NCI-H345 (cell line): ENCODE data around the gene PTPRN2.
A peak's percentile ranks its signal among the peaks of the same experiment; 100 is the strongest.

ENCODE experiments used
- DNase-seq: peaks from one replicate; lab custom pipeline; 2025; lab: John Stamatoyannopoulos, UW

PTPRN2 gene

DNA sequence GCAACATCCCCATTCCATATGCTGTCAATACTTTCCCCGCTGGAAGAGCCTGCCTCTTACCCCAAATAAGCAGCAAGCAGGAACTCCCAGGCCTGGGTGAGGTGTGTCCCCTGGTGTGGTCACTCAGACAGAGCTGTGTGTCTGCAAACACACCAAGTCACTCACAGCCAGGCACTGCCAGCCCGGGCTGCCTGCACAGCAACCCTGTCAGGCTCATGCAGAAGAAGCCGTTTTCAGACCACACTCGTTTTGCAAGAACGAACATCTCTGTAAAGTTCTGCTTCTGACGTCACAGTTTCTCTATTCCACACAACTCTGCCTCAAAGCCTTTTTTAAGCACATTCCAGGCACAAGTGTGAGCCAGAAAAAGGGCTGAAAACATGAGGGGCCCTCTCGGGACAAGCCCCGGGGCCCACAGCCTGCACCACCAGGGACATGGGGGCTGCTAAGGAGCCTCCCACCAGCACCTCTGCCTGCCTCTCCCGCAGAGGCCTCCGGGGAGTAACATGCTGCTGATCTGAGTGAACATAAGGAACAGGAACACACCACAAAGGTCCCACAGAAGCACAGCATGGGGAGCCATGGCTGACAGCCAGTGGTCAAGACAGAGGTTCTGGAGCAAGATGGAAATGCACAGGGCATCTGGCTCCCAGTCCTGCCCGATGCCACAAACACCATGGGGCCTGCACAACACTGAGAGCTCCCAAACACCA, 11.4 kb downstream of the PTPRN2 start:
- no peak for DNase-seq

DNA sequence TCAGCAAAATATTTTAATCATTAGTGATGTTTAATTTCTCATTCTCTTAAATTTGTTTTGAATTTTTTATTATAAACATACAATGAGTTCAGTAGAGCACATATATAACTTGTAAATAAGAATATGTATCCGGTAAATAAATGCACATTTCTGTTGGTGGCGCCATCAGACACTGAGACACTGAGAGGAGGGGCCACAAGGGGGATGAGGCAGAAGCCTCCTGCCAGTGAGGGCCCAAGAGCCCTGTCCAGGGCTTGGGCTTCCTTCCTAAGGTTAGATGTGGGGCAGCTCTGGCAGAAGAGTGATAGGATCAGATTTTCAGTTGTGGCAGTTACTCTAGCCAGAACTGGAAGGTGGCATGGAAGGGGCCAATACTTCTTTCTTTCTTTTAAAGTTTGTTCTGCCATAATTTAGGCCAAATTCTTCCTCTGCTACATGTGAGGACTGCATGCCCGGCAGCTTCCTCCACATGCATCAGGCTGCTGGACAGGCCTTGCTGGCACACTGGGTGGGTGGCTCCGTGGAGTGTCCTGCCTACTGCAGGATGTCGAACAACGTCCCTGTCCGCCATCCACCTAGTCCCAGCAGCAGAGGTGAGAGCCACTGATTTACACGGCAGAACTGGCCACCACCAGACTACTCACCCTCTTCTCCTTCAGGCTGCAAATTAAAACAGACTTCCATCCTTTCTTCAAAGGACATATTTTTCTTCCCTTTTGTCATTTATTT, 13.2 kb downstream of the PTPRN2 start:
- DNase-seq, result no peak

DNA sequence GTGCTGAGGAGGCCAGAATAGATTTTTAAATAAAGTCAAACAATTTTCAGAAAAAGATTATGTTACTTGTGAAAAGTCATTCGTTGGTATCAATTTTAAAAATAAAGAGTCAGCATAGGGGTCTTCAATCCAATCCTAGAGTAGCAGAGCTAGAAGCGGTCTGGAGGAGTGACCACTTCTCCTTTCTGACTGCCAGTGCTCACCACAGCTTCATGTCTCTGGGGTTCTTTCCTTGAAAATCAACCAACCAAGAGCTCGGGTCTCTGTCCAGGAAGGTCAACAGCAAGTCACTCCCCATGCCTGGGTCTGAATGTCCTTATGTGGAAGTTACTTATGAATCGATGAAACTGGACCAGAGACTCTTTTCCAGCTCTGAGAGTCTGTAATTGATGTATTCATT, 14.3 kb downstream of the PTPRN2 start:
- DNase-seq, result no peak

DNA sequence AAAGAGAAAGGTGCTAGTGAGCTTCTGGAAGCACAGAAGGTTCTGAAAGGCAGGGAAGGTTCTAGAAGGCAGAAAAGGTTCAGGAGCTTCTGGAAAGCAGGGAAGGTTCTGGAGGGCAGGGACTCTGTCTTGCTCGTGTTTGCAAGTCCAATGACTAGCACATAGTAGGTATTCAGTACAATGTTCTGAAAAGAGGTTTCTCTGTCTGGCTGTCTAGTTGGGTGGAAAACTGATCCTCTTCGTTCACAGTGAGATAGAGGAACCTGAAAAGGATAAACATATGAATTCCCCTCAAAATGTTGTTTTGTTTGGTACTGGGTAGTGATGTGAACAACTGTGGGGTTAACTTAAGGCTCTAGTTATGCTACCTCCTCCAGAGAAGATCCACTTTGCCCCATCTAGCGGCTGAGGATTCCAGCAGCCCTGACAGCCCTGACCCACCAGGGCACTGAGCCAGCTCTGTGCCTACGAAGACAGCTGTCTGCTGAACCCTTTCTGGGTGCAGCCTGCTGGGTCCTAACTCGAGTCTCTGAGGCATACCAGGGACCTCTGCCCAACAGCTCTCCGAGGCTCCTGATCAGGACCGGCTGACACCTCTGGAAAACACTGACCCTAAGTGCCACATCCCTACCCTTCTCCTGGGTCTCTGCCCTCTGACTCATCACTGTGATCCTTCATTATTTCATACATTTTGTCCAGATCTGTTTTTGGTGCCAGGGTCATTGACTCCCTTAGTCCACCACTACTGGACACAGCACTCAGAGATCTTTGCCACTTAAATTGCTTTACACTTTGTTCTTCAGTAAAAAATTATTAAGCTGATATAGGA, 15.4 kb downstream of the PTPRN2 start:
- DNase-seq, result peak; percentile 69

DNA sequence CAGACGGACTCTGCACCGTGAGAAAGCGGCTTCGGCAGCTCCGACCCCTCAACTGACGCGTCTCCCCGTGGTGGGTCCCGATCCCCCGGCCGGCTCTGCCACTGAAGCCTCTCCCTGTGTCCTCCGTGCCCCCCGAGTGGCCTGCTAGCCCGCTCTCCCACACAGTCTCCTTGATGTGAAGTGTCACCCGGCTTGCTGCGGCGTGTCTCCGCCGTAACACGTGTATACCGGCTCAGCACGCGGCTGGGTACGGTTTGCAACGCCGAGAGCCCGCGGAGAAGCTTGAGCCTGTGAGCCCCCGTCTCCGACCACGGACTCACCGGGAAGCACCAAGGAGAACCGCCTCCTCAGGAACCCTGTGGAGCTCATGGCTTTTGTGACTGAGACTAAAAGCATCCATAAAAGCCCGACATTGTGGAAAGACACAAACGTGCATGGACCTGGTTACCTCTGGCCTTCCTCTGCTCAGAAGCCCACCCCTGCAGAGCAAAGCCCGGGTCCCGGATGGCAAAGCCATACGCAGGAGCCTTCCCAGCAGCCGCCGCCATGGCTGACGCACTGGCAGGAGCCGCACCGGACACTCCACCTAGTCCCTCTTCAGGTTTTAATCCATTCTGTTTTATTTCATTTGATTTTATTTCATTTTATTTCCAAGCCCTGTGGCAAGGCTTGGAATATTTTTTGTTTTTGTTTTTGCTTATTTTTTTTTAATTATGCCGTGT, 17.0 kb downstream of the PTPRN2 start:
- DNase-seq, result no peak

DNA sequence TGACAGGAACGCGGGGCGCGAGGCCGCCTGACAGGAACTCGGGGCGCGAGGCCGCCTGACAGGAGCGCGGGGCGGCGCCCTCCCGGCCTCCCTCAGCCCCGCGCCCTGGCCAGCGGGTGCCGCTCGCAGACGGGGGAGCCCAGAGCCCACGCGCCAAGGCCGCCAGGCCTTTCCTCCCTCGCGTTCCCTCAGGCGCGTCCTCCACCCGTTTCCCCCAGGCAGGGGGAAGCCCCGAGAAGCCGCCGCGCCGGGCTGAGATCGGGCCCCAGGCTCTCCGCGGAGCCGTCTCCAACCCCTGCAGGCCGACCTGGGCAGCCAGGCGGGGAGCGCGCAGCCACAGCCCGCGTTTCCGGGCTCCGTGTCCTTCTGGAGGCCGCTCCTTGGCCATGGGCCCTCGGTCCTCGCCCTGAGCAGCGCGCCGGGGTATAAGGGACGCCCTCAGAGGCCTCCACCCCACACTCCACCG, 17.7 kb downstream of the PTPRN2 start:
- no peak for DNase-seq

DNA sequence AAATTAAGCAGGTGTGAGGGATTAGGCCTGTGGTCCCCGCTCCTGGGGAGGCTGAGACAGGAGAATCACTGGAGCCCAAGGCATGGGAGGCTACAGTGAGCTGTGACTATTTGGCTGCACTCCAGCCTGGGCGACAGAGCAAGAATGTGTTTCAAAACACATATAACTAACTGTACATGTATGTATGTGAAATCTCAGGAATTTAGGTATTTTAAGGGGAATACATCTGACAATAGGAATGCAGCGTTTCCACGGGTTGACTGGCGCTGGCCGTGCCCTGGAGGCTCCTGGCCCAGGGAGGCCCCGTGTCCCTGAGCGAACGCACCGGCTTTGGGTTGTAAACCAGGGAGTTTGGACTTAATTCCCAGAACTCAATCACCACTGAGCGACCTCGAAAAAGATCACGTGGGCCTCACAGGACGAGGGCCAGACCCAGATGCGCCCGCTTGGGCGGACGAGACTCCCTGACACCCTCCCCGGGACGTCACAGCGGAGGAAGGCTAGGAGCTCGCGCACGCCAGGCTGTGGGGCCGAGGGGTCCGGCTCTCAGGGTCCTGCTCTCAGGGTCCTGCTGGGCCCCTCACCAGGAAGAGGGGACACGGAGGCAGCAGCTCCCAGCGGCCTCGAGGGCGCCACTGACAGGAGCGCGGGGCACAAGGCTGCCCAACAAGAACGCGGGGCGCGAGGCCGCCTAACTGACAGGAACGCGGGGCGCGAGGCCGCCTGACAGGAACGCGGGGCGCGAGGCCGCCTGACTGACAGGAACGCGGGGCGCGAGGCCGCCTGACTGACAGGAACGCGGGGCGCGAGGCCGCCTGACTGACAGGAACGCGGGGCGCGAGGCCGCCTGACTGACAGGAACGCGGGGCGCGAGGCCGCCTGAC, 18.4 kb downstream of the PTPRN2 start:
- DNase-seq, result no peak

DNA sequence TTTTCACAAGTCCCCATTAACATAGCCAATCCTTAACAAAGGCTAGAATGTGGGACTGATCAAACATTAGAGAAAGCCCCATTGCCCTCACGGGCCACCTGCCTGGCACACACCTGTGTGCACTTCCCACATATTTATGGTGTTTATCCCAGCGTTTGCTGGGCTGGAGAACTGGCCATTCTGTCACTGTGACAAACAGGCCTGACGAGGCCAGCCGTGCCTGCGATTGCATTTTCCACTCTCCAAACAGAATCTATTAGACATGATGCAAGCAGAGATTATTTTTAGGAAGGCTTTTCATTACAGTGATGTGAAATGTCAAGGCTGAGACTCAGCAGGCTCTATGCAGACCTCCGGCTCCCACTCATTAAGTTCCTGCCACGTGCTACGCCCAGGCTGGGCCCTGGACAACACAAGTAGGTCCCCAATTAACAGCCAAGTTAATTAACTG, 20.4 kb downstream of the PTPRN2 start:
- no peak for DNase-seq

DNA sequence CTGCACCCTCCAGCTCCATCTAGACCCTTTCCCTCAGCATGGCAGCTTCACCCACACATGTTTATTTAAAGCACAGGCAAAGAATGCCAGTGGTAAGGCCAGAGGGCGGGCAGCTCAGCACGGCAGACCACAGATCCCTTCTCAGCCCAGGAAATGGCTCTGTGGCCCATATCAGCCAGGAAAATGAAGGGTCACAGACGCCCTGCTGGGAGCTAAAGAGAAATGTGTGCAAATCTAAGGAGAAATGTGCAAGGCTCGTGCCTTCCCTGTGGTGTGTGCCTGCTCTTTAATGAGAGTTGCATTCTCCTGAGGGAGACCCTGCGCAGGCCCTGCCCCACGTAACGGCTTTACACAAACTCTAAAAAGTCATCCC, 23.0 kb downstream of the PTPRN2 start:
- no peak for DNase-seq

DNA sequence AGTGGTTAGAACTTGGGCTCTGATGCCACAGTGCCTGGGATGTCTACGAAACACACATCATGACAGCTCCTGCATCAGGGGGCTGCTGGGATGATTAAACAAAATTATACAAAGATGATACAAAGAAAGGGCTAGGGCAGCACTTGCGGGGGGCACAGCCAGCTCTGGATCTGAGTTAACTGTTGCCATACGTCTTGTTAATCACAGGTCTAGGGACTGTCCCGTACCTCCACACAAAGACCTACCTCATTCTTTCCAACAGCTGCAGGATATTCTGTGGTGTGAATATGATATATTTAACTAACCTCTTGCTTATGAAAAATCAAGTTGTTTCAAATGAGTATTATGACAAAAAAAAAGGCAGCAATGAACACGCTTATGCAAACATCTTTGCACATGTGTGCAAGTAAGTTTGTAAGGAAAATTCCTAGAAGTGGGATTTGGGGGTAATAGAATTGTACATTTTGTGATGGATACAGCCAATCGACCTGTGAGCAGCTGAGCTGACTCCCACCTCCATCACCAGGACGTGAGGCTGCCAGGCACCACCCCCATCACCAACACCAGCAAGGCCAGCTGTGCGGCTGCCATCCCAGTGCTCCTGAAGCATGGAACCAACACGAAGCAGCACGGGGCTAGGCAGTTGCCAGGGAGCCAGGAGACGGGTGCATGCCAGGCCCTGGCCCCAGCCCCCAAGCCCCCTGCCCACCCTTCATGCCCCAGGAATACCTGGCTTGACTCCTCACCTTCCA, 23.5 kb downstream of the PTPRN2 start:
- DNase-seq, result no peak

DNA sequence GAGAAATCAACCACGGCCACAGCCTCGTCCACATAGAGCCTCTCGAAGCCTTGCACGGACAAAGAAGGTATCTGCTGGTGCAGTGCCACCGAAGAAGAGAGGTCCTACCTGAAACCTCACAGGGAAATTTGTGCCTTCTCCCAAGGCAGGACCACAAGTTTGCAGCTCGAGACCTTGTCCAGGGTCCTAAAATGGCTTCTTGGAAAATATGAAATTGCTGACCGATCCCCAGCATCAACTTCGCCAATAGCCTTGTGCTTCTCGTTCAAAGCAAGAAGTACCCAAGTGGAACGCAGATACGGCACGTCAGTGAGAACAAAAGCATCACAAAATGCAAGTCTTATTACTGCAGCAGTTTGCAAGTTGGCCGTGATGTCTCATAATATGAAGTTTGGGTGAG, 24.6 kb downstream of the PTPRN2 start:
- no peak for DNase-seq

DNA sequence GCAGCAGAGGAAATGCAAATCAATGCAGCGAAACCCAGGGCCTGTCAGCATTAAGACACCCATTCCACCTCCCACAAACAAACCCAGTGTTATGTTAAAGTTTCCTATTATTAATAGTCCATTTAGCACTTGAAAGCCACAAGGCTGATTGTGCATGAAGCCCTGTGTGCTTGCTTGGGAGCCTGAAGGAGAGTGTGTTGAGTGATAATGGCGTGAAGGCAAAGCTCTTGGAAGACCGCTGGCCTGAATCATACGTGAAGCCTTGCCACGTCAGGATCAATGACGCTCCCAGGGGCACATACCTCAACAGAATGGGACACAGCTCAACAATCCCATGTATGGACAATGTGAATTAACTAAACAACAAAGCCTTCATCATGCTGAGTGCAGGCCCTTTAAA, 25.1 kb downstream of the PTPRN2 start:
- no peak for DNase-seq

DNA sequence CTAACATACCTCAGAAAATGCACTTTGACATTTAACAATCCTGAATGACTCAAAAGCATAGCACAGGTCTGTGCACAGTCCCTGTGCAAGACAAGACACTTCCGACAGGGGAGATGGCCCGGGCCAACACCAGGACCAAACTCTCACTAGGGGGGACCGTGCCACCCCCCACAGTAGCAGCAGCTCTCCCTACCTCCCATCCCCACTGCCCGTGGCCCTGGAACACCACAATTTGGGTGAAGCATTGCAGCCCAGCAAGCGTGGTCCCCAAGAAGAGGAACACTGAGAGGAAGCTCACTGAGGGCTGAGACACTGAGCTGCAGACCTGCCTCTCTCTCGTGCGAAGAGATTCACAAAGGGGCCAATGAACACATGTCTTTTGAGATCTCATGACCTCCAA, 26.0 kb downstream of the PTPRN2 start:
- DNase-seq, result no peak

DNA sequence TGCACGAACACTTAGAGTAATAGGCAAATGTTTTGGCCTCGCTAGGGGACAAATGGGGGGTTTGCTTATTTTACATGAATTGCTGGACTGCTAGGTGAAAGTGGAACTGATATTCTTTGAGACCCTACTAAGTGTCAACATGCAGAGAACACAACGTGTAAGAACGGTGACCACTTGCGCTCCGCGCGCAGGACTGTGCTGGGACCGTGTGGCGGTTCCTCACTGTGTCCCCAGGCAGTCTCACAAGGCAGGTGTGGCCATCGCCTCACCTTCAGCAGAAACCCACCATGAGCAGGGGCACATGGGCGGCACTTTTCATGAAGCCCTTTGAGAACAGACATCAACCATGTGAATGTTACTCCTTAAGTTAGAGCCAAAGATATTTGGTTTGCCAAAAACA, 27.2 kb downstream of the PTPRN2 start:
- DNase-seq, result no peak

DNA sequence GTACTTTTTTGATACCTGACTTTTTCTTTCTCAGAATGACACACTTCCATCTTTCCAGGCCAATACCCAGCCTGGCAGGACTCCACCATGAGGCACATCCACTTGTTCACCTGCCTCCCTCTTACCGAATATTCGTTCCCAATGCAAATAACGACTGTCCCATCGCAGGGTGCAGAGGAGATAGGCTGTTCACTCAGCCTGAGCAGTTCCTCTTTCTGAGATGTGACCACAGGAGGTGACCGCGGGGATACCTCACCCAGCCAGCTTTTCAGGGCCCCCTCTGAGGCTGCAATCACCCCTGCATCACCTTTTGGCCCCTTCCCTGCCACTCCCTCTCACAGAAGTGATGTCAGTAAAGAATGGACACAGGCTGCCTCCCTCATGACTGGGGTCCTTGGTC, 28.3 kb downstream of the PTPRN2 start:
- no peak for DNase-seq

DNA sequence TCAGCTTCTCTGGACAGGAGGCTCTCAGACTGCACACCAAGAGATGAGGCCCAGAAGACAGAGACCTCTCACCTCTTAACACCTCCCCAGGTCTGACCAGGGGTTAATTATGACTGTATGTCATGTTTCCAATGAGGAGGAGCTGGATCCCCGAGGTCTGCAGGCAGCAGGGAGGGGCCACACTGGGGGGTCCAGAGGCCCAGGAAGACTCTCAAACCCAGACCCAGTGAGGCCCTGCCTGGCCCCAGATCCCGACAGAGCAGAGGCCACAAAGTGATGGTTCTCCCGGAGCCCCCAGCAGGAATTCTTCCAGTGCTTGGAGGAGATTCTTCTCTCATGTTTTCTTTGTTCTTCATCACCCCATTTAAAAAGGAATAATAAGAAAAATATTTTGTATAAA, 28.8 kb downstream of the PTPRN2 start:
- no peak for DNase-seq

DNA sequence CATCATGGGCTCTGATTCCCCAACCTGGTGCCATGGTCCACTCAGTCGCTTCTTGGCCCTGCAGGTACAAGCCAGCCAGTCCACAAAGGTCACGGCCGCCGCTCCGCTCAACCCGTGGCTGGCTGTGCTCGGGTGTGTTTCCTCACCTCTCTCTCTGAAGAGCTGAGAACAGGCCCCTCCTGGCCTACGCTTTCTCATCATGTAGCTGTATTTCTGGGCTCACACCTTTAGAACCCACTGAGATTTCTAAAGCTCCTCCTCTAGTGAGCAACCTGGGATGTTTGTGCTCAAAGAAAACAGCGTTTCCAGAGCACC, 30.2 kb downstream of the PTPRN2 start:
- DNase-seq, result no peak

DNA sequence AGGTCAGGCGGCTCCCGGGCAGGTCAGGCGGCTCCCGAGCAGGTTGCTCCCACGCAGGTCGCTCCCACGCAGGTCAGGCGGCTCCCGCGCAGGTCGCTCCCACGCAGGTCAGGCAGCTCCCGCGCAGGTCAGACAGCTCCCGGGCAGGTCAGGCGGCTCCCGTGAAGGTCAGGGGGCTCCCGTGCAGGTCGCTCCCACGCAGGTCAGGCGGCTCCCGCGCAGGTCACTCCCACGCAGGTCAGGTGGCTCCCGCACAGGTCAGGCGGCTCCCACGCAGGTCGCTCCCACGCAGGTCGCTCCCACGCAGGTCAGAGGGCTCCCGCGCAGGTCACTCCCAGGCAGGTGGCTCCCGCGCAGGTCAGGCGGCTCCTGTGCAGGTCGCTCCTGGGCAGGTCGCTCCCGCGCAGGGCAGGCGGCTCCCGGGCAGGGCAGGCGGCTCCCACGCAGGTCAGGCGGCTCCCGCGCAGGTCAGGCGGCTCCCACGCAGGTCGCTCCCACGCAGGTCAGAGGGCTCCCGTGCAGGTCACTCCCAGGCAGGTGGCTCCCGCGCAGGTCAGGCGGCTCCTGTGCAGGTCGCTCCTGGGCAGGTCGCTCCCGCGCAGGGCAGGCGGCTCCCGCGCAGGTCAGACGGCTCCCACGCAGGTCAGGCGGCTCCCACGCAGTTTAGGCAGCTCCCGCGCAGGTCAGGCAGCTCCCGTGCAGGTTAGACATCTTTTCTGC, 30.7 kb downstream of the PTPRN2 start:
- DNase-seq, result no peak

DNA sequence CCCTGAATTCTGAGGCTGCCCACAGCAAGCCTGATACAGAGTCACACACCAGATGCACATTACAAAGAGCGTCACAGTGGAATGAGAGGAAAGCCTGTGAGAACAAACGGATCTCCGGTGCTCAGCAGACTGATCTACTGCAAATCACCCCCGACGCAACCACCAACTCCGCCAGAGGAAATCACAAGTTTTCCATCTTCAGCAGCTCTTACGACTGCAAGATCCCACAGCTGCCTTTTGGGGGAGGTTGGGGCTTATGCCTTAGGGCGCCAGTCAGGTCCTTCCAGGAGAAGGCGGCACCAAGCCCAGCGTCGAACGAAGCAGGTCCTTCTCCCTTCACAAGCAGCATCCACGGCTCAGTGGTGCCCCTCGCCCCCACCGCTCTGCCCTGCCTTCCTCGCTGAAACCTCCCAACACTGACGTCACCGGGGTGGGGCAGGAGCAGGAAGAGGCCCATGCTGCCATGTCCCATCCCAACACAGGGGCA, 32.5 kb downstream of the PTPRN2 start:
- DNase-seq, result no peak
